T-helper 2 cell treated with Interferon-gamma antibody and Interleukin-4, amounts not matched to agents 5 μg/mL and 100 μg/mL, for 36 hours (primary cell): ENCODE measurements around the gene PHF2.

ENCODE experiments used
- DNase-seq: peaks from one replicate; pipeline ENCODE4 v3.0.0; 2021; ENCODE audit warnings: low spot score
- H3K27ac Mint-ChIP-seq: one replicate; pipeline ENCODE4 v1.8.0; 2021; ENCODE audit warnings: mild to moderate bottlenecking, mixed read lengths
- H3K27me3 Mint-ChIP-seq: one replicate; pipeline ENCODE4 v1.8.0; 2021; ENCODE audit warnings: low read depth, mixed read lengths
- H3K36me3 Mint-ChIP-seq: one replicate; pipeline ENCODE4 v1.8.0; 2021; ENCODE audit warnings: low read depth, mixed read lengths
- H3K4me1 Mint-ChIP-seq: one replicate; pipeline ENCODE4 v1.8.0; 2021; ENCODE audit warnings: low read depth, mixed read lengths
- H3K4me3 Mint-ChIP-seq: one replicate; pipeline ENCODE4 v1.8.0; 2022; ENCODE audit warnings: mild to moderate bottlenecking, moderate library complexity, mixed read lengths
- H3K9me3 Mint-ChIP-seq: one replicate; pipeline ENCODE4 v1.8.0; 2021; ENCODE audit warnings: mixed read lengths

PHF2 gene

GRCh38 chr9:93574091-93574899 is 2.1 kb upstream of the PHF2 start:
- Mint-ChIP-seq H3K9me3 (peaks cover 11% of the 10 kb centered on the region), H3K36me3 (peaks cover 14% of the 10 kb centered on the region), H3K27me3 (no peaks in the 10 kb centered on the region), H3K27ac (peak overlapping the region; percentile 49), H3K4me1 (peaks cover 17% of the 10 kb centered on the region), H3K4me3 (peak overlapping the region; percentile 9)
- no peak for DNase-seq

GRCh38 chr9:93574900-93575795 is 1.2 kb upstream of the PHF2 start:
- peak overlapping the region; percentile 89 for H3K27ac Mint-ChIP-seq
- DNase-seq, result no peak
- no peaks in the 10 kb centered on the region for H3K27me3 Mint-ChIP-seq
- H3K4me3 Mint-ChIP-seq, result peak overlapping the region; percentile 88
- H3K36me3 Mint-ChIP-seq, result peaks cover 17% of the 10 kb centered on the region
- H3K4me1 Mint-ChIP-seq, result peaks cover 20% of the 10 kb centered on the region
- peaks cover 11% of the 10 kb centered on the region for H3K9me3 Mint-ChIP-seq

DNA sequence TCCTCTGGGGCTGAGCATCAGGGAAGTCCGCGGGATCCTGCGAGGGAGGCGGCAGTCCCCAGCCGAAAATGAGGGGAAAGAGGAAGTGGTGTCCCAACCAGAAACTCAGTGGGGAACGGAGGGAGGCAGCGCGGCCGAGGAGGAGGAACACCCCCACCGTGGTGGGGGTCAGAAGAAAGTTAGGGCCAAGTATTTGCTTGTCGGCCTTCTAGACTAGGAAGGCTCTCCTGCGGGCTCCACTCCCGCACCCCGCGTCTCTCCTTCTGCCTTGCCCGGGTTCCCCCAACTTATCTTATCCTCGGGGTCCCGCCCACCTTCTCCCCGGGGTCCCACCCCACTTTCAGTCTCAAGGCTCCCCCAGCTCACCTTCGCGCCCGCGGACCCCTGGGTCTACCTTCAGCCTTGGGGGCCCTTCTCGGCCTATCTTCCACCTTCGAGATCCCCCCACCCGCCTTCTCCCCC is 557 bp upstream of the PHF2 start:
- Mint-ChIP-seq H3K4me3 (peak overlapping the region; percentile 88), H3K4me1 (peaks cover 22% of the 10 kb centered on the region), H3K36me3 (peaks cover 12% of the 10 kb centered on the region), H3K27ac (peak overlapping the region; percentile 89), H3K9me3 (peaks cover 5% of the 10 kb centered on the region), H3K27me3 (no peaks in the 10 kb centered on the region)
- peak; percentile 38 for DNase-seq

DNA sequence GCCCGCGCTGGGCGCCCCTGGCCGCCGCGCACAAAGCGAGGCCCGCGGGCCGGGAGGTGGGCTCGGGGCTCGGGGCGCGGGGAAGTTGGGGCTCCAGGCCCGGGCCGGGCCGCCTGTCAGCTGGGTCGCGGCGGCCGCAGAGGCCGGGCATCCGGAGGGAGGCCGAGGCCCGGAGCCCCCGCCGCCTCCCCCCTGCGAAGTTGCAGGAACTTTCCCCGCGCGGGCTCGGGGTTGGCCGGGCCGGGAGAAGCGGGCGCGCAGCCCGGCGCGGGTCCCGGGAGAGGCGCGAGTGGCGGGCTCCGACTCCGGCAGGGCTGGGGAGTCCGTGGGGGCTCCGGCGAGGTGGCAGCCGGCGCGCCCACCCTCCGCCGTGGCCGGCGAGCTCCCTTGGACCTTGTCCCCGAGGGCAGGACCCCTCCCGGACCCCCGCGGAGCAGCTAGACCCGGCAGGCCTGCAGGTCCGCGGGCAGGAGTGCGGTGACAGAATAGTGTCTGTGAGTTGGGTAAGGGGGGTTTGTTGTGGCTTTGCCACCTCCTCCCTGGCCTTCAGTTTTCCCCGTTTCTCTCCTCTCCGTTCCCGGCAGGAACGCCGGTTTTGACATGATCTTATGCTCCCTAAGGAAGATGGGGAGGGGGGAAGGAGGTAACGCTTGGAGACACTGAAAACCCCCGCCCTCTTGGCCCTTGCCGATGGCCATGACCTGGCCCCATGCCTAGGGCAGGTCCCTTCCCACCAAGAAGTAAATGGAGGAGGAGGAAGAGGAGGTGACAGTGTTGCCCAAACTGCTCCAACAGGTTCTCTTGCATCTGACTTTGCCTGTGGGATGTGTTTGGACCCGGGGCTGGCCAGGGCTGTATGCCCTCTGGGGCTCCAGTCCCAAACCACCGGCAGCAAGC is 942 bp downstream of the PHF2 start:
- Mint-ChIP-seq H3K27ac (peak overlapping the region; percentile 87), H3K36me3 (peaks cover 9% of the 10 kb centered on the region), H3K27me3 (no peaks in the 10 kb centered on the region), H3K4me3 (peak overlapping the region; percentile 88), H3K9me3 (no peaks in the 10 kb centered on the region), H3K4me1 (peaks cover 22% of the 10 kb centered on the region)
- DNase-seq, result no peak

DNA sequence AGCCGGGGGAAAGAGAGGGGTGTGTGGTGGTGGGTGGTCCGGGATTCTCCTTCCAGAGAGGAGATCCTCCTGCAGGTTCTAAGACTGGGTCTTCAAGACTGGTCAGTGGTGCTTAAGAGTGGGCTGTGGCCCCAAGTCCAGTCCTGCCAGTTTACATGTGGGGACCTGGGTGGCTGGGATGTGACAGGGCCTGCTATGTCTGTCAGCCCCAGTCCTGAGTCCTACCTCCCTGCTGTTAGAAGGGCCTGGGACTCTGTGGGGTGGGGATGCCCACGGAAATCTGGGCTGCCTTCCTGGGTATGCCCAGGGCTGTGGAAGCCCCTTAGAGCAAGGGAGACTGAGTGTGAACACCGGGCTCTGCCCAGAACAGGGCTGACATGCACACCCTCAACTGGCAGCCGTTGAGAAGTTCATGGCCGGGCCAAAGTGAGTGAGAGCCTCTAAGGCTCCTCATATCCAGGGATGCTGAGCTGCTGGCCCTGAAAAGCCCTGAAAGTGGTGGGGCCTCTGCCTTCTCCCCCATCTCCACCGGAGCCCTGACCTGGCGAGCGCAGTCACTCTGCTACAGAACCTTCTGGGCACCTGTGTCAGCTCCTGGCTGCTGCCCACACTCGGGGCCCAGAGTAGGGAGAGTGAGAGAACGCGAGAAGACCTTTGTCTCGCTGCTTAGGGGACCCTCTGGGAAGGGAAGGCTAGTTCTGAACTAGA is 1.7 kb downstream of the PHF2 start:
- H3K36me3 Mint-ChIP-seq, result peaks cover 17% of the 10 kb centered on the region
- H3K4me3 Mint-ChIP-seq, result peak overlapping the region; percentile 88
- peaks cover 5% of the 10 kb centered on the region for H3K9me3 Mint-ChIP-seq
- peaks cover 22% of the 10 kb centered on the region for H3K4me1 Mint-ChIP-seq
- no peak for DNase-seq
- H3K27ac Mint-ChIP-seq, result peak overlapping the region; percentile 87
- H3K27me3 Mint-ChIP-seq, result no peaks in the 10 kb centered on the region

GRCh38 chr9:93578844-93579243 is 2.5 kb downstream of the PHF2 start:
- no peak for DNase-seq
- H3K9me3 Mint-ChIP-seq, result peaks cover 9% of the 10 kb centered on the region
- peaks cover 19% of the 10 kb centered on the region for H3K36me3 Mint-ChIP-seq
- H3K27ac Mint-ChIP-seq, result peak overlapping the region; percentile 2
- peak overlapping the region; percentile 32 for H3K4me3 Mint-ChIP-seq
- peaks cover 22% of the 10 kb centered on the region for H3K4me1 Mint-ChIP-seq
- no peaks in the 10 kb centered on the region for H3K27me3 Mint-ChIP-seq

- Mint-ChIP-seq H3K27ac (no peak overlapping the region), H3K4me1 (peaks cover 20% of the 10 kb centered on the region), H3K9me3 (peaks cover 20% of the 10 kb centered on the region), H3K4me3 (no peak overlapping the region), H3K36me3 (peaks cover 27% of the 10 kb centered on the region), H3K27me3 (no peaks in the 10 kb centered on the region)
- DNase-seq, result no peak
These were observed 3.5 kb downstream of the PHF2 start for GRCh38 chr9:93579711-93580516.

DNA sequence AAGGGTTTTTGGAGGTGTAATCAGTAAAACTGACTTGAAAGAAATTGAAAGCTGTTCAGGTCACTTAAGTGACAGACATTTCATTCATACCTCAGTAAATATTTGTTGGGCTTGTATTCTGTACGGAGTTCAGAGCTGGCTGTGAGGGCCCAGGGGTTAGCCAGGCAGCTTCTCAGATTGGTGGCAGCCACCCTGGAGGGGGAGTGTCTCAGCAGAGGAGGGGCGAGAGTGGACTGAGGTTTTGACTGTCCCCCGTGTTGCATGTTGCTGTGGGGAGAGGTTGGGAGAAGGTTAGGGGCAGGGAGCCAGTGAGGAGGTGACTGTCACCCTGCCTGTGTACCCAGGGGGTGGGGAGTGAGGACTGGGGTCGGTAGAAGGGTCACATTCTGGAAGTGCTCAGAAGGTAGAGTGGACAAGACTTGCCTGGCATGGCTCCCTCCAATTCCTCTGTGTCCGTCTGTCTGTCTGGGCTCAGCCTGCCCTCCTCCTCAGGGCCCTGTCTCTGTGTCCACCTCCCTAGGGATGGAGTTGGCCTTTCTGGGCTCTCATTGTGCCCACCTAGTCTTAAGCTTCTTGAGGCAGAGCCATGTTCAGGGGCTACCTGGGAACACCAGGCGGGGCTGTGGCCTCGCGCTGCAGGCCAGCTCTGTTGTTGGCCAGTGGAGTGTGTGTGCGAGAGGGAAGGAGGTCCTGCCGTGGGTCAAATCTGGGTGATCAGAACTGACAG is 4.4 kb downstream of the PHF2 start:
- DNase-seq, result no peak
- H3K36me3 Mint-ChIP-seq, result peaks cover 30% of the 10 kb centered on the region
- H3K4me3 Mint-ChIP-seq, result no peak overlapping the region
- no peaks in the 10 kb centered on the region for H3K27me3 Mint-ChIP-seq
- no peak overlapping the region for H3K27ac Mint-ChIP-seq
- H3K4me1 Mint-ChIP-seq, result peaks cover 16% of the 10 kb centered on the region
- H3K9me3 Mint-ChIP-seq, result peaks cover 25% of the 10 kb centered on the region

DNA sequence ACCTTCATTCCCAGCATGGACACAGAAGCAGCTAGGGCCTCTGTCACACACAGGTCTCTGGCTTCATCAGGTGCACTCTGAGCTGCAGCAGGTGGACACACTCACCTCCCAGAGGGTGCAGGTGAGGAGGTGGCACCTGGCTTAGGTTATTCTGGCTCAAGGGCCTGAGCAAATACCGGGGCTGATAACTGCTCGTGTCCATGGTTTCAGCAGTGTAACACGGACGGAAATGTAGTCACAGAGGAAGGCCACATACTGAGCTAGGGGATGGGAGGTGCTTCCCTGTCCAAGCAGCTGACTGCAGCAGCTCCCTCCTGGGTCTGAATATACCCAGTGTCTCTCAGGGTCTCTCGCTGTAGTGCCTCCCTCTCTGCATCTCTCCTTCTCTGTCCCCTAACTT is 5.7 kb downstream of the PHF2 start:
- Mint-ChIP-seq H3K4me1 (peaks cover 16% of the 10 kb centered on the region), H3K36me3 (peaks cover 30% of the 10 kb centered on the region), H3K27ac (no peak overlapping the region), H3K4me3 (no peak overlapping the region), H3K27me3 (no peaks in the 10 kb centered on the region), H3K9me3 (peaks cover 25% of the 10 kb centered on the region)
- no peak for DNase-seq

GRCh38 chr9:93582550-93582949 is 6.2 kb downstream of the PHF2 start:
- Mint-ChIP-seq H3K27ac (no peak overlapping the region), H3K36me3 (peaks cover 27% of the 10 kb centered on the region), H3K9me3 (peaks cover 25% of the 10 kb centered on the region), H3K27me3 (no peaks in the 10 kb centered on the region), H3K4me3 (no peak overlapping the region), H3K4me1 (peaks cover 15% of the 10 kb centered on the region)
- no peak for DNase-seq

DNA sequence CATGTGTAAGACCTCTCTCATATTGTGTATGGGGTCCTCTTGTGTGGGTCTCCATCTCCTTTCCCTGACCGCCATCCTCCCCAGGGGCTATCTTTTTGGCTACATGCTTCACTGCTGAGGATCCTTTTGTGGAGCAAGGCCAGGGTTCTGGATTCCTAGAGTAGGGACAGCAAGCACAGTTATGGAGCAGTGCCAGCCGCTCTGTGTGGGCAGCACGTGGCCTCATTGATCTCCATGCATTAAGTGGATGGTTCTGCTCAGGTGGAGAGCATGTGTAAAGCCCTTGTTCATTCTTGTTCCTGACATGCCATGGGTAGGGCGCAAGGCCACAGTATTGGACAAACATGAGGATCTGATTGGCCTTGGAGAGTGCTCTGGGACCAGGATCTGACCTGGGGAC is 8.9 kb downstream of the PHF2 start:
- no peaks in the 10 kb centered on the region for H3K27me3 Mint-ChIP-seq
- no peak overlapping the region for H3K4me3 Mint-ChIP-seq
- peaks cover 22% of the 10 kb centered on the region for H3K36me3 Mint-ChIP-seq
- no peak overlapping the region for H3K27ac Mint-ChIP-seq
- peaks cover 25% of the 10 kb centered on the region for H3K9me3 Mint-ChIP-seq
- DNase-seq, result no peak
- H3K4me1 Mint-ChIP-seq, result peaks cover 8% of the 10 kb centered on the region

- no peak for DNase-seq
- H3K4me3 Mint-ChIP-seq, result no peak overlapping the region
- H3K4me1 Mint-ChIP-seq, result peaks cover 6% of the 10 kb centered on the region
- no peak overlapping the region for H3K27ac Mint-ChIP-seq
- H3K9me3 Mint-ChIP-seq, result peaks cover 25% of the 10 kb centered on the region
- H3K27me3 Mint-ChIP-seq, result no peaks in the 10 kb centered on the region
- H3K36me3 Mint-ChIP-seq, result peaks cover 22% of the 10 kb centered on the region
These were observed 9.3 kb downstream of the PHF2 start for GRCh38 chr9:93585695-93586094.
